ENCODE data around the gene RC3H2. TPM values are rescaled to one million over a fixed set of nuclear protein-coding genes. Genes with fewer than 3 reads are reported as not detected.

The RC3H2 gene
- total and polyA plus RNA-seq, 2 of the 13 experiments (the other 11 are each of a cell fraction or from before 2014, with no cell fraction given): 21.0 to 36.4 TPM

DNA sequence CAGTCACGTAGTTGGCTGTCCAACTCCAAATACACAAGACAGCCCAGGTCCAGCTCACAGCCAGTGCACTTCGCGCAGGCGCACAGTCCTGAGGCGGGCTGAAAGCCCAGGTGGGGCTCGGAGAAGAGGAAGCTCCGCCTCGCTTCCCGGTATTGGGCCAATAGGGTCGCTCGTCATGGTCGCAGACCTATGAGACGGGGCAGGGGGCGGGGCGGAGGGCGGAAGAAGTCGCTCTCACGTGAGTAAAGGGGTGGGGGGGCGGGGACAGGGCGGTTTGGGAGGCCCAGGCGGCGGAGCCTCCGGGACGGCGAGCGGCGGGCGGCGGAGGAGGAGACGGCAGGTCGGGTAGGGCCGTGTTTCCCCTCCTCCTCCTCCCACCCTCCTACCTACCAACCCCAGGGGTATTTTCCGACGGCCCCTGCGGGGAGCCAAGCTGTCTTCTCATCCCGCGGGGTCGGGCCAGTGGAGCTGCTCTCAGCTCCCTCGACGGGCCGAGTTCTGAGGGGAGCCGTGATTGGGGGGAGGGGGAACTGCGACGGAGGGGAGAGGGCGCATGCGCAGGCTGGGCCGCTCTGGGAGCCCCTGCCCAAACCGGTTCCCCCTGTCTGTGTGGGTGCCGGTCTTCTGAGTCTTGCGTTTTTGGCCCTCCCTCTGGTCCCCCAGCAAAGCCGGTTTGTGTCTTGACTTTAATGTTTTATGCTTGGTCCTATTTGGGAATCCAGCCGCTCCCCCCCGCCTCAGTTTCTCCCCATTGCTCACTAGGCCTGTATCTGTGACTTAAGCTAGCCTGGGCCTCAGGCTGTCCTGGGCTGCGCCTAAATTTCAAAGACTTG is 35.8 kb upstream of the RC3H2 start, which contains the start of gene RABGAP1 (continued):
- TF ChIP-seq, protein P1, sequence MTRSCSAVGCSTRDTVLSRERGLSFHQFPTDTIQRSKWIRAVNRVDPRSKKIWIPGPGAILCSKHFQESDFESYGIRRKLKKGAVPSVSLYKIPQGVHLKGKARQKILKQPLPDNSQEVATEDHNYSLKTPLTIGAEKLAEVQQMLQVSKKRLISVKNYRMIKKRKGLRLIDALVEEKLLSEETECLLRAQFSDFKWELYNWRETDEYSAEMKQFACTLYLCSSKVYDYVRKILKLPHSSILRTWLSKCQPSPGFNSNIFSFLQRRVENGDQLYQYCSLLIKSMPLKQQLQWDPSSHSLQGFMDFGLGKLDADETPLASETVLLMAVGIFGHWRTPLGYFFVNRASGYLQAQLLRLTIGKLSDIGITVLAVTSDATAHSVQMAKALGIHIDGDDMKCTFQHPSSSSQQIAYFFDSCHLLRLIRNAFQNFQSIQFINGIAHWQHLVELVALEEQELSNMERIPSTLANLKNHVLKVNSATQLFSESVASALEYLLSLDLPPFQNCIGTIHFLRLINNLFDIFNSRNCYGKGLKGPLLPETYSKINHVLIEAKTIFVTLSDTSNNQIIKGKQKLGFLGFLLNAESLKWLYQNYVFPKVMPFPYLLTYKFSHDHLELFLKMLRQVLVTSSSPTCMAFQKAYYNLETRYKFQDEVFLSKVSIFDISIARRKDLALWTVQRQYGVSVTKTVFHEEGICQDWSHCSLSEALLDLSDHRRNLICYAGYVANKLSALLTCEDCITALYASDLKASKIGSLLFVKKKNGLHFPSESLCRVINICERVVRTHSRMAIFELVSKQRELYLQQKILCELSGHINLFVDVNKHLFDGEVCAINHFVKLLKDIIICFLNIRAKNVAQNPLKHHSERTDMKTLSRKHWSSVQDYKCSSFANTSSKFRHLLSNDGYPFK (CRISPR knock-in tag; IDR thresholded peaks at IDR 0.05; ENCODE audit: borderline replicate concordance): no peak
- TF ChIP-seq ZNF350 (CRISPR knock-in tag; IDR thresholded peaks at IDR 0.05; ENCODE audit: borderline replicate concordance, low read depth) (peak; percentile 54; the same call in 1 of the 2 replicates), ZNF816 (CRISPR knock-in tag; IDR thresholded peaks at IDR 0.05; ENCODE audit: borderline replicate concordance) (no peak), ZFP91 (CRISPR knock-in tag; IDR thresholded peaks at IDR 0.05; ENCODE audit: borderline replicate concordance) (no peak), RARG (CRISPR knock-in tag; IDR thresholded peaks at IDR 0.05; ENCODE audit: low read depth) (no peak), ZNF878 (CRISPR knock-in tag; IDR thresholded peaks at IDR 0.05) (no peak), SRSF9 (IDR thresholded peaks at IDR 0.05; ENCODE audit: borderline replicate concordance, insufficient read depth, low read depth, low read length, poor library complexity, severe bottlenecking) (no peak), YEATS4 (CRISPR knock-in tag; IDR thresholded peaks at IDR 0.05; ENCODE audit: borderline replicate concordance) (peak; percentile 85; the same call in 1 of the 2 replicates), ZNF570 (CRISPR knock-in tag; IDR thresholded peaks at IDR 0.05; ENCODE audit: borderline replicate concordance) (no peak), ELF1 (CRISPR knock-in tag; IDR thresholded peaks at IDR 0.05) (peak; percentile 86), SRSF4 (IDR thresholded peaks at IDR 0.05; ENCODE audit: low read depth, low read length, poor library complexity, severe bottlenecking) (no peak), TBP (CRISPR knock-in tag; IDR thresholded peaks at IDR 0.05) (no peak), ZNF446 (CRISPR knock-in tag; IDR thresholded peaks at IDR 0.05) (no peak), RBFOX2 (IDR thresholded peaks at IDR 0.05; ENCODE audit: low read depth, low read length) (peak; percentile 79), FOSL2 (CRISPR knock-in tag; IDR thresholded peaks at IDR 0.05) (no peak; the same call in 1 of the 2 replicates), ZNF788 (CRISPR knock-in tag; IDR thresholded peaks at IDR 0.05; ENCODE audit: borderline replicate concordance) (peak; percentile 64; the same call in 1 of the 2 replicates)
- TF ChIP-seq, protein P2, sequence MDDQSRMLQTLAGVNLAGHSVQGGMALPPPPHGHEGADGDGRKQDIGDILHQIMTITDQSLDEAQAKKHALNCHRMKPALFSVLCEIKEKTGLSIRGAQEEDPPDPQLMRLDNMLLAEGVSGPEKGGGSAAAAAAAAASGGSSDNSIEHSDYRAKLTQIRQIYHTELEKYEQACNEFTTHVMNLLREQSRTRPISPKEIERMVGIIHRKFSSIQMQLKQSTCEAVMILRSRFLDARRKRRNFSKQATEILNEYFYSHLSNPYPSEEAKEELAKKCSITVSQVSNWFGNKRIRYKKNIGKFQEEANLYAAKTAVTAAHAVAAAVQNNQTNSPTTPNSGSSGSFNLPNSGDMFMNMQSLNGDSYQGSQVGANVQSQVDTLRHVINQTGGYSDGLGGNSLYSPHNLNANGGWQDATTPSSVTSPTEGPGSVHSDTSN (CRISPR knock-in tag; IDR thresholded peaks at IDR 0.05; ENCODE audit: borderline replicate concordance): no peak
- TF ChIP-seq, protein P3, sequence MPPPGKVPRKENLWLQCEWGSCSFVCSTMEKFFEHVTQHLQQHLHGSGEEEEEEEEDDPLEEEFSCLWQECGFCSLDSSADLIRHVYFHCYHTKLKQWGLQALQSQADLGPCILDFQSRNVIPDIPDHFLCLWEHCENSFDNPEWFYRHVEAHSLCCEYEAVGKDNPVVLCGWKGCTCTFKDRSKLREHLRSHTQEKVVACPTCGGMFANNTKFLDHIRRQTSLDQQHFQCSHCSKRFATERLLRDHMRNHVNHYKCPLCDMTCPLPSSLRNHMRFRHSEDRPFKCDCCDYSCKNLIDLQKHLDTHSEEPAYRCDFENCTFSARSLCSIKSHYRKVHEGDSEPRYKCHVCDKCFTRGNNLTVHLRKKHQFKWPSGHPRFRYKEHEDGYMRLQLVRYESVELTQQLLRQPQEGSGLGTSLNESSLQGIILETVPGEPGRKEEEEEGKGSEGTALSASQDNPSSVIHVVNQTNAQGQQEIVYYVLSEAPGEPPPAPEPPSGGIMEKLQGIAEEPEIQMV (CRISPR knock-in tag; IDR thresholded peaks at IDR 0.05; ENCODE audit: low read depth): no peak
- TF ChIP-seq, protein P4, sequence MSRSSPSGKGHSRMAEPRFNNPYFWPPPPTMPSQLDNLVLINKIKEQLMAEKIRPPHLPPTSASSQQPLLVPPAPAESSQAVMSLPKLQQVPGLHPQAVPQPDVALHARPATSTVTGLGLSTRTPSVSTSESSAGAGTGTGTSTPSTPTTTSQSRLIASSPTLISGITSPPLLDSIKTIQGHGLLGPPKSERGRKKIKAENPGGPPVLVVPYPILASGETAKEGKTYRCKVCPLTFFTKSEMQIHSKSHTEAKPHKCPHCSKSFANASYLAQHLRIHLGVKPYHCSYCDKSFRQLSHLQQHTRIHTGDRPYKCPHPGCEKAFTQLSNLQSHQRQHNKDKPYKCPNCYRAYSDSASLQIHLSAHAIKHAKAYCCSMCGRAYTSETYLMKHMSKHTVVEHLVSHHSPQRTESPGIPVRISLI (CRISPR knock-in tag; IDR thresholded peaks at IDR 0.05; ENCODE audit: borderline replicate concordance): 0 out of 2 replicates have a peak, but pooled peaks have one; percentile 20
